ENCODE measurements around the gene RASL10B. TPM values are rescaled to one million over a fixed set of nuclear protein-coding genes. Genes with fewer than 3 reads are reported as not detected.

Gene RASL10B
- total RNA-seq, 1 experiment from 2014 or later: 17.4 TPM

DNA sequence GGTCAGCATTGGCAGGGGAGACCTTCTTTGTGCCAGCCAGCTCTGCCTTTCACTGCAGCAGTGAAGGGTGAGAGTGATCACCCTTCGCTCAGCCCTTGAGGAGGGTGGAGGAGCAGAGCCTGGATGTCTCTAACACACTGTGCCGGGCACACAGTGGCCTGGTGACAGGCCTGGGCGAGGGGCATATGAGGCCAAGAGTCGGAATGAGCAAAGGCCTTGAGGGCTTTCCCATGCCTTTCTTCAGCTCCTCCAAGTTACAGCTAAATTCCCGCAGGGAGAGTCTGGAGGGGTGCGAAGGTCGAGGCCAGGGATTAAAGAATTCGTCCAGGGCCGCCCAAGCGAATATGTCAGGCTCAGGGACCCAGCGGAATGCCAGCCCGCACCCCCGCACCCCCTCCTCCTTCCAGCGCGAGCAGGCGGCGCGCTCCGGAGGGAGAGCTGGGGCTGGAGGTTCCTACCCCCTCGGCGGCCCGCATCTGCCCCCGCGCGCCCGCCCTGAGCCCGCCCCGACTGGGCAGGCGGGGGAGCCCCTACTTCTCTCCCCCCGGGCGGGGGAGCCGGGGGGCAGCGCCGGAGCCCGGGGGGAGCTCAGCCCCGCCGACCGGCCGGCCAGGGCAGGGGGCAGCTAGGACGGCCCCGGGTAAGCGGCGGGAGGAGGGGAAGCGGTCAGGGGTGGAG, at the start of gene RASL10B (continued):
- TF ChIP-seq, protein P1, sequence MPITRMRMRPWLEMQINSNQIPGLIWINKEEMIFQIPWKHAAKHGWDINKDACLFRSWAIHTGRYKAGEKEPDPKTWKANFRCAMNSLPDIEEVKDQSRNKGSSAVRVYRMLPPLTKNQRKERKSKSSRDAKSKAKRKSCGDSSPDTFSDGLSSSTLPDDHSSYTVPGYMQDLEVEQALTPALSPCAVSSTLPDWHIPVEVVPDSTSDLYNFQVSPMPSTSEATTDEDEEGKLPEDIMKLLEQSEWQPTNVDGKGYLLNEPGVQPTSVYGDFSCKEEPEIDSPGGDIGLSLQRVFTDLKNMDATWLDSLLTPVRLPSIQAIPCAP (CRISPR knock-in tag; IDR thresholded peaks at IDR 0.05): no peak
- TF ChIP-seq, protein P2, sequence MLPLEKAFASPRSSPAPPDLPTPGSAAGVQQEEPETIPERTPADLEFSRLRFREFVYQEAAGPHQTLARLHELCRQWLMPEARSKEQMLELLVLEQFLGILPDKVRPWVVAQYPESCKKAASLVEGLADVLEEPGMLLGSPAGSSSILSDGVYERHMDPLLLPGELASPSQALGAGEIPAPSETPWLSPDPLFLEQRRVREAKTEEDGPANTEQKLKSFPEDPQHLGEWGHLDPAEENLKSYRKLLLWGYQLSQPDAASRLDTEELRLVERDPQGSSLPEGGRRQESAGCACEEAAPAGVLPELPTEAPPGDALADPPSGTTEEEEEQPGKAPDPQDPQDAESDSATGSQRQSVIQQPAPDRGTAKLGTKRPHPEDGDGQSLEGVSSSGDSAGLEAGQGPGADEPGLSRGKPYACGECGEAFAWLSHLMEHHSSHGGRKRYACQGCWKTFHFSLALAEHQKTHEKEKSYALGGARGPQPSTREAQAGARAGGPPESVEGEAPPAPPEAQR (CRISPR knock-in tag; IDR thresholded peaks at IDR 0.05): no peak
- TF ChIP-seq HMGA2 (CRISPR knock-in tag; IDR thresholded peaks at IDR 0.05): no peak
- no peak for TF ChIP-seq SMAD3 (CRISPR knock-in tag; IDR thresholded peaks at IDR 0.05; ENCODE audit: borderline replicate concordance)
- no peak for TF ChIP-seq ZNF317 (CRISPR knock-in tag; IDR thresholded peaks at IDR 0.05; ENCODE audit: borderline replicate concordance, low read depth)

DNA sequence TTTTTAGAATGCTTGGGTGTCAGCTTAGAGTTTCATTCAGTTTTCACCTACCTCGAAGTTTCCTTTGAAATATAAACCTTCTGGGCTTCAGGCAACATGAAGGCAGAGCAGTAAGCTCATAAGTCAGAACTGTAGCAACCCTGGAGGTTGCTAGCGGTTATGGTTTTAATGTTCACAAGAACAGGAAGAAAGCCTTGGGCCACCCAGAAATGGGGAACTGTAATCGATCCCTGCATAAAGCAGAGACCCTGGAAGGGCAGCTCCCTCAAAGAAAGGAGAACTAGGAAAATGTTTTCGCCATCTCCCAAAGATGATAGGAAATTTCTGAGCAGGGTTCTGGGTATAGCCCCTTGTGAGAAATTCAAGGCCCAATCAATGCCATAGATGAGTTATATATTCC, 47.8 kb upstream of the RASL10B start:
- ChIA-PET CTCF (interaction anchor here (0.6 to 1.6 kb wide), 5 partner anchors 44 to 94 kb away, joined by 3 to 7 read pairs (median 4); no protein-coding TSS in a partner anchor), POLR2A (no interaction called here)
- Mint-ChIP-seq H3K9me3 (no peaks in the 10 kb centered on the region), H3K27me3 (ENCODE audit: low read depth) (no peaks in the 10 kb centered on the region), H3K36me3 (peaks cover 39% of the 10 kb centered on the region), H3K27ac (0 out of 2 replicates have a peak overlapping the region, but pooled peaks have one; percentile 28), H3K4me1 (peaks cover 32% of the 10 kb centered on the region), H3K4me3 (no peak overlapping the region)
- DNase-seq (ENCODE audit: low spot score) (no peak), ATAC-seq (no peak)
- no peak for TF ChIP-seq NFE2L1 (CRISPR knock-in tag; IDR thresholded peaks at IDR 0.05)
- TF ChIP-seq, protein P3, sequence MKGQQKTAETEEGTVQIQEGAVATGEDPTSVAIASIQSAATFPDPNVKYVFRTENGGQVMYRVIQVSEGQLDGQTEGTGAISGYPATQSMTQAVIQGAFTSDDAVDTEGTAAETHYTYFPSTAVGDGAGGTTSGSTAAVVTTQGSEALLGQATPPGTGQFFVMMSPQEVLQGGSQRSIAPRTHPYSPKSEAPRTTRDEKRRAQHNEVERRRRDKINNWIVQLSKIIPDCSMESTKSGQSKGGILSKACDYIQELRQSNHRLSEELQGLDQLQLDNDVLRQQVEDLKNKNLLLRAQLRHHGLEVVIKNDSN (CRISPR knock-in tag; IDR thresholded peaks at IDR 0.05): no peak
- no peak for TF ChIP-seq ZNF416 (CRISPR knock-in tag; IDR thresholded peaks at IDR 0.05)
- TF ChIP-seq, protein P4, sequence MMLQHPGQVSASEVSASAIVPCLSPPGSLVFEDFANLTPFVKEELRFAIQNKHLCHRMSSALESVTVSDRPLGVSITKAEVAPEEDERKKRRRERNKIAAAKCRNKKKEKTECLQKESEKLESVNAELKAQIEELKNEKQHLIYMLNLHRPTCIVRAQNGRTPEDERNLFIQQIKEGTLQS (CRISPR knock-in tag; conservative IDR thresholded peaks at IDR 0.05): no peak
- no peak for TF ChIP-seq ZNF396 (CRISPR knock-in tag; IDR thresholded peaks at IDR 0.05; ENCODE audit: borderline replicate concordance)
- TF ChIP-seq OVOL2 (CRISPR knock-in tag; IDR thresholded peaks at IDR 0.05; ENCODE audit: borderline replicate concordance): no peak
- no peak for TF ChIP-seq CREM (CRISPR knock-in tag; IDR thresholded peaks at IDR 0.05)

DNA sequence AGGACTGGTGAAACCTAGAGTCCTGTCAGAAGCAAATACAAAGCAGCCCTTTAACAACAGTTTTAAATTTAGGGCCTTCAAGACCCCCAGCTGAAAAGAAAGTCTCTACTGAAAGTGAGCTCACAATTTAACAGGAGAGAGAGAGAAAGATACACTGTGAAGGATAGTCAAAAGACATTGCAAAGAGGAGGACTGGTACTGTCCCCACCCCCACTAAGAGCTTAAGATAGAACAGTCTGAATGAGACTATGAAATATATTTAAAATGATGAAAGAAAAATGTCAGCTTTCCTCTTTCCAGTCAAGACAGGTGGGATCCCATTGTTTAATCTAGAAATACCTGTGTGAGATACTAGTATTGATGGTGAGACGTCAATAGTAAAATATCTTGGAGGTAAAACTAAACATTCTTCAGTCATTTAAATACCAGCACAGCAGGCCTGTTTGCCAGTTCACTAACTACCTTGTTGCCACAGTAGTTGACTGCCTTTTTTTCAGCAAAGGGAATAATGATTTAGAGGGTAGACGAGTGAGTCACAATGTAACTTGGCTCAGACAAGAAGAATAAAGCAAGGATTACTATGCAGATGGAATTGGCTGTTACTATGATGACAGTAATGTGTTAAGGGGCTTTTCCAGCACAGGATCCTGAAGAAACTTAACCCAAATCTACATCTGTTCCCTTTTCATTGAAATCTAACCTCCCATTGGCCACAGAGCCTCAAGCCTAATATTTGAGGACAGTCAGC, 47.2 kb upstream of the RASL10B start:
- H3K27me3 Mint-ChIP-seq (ENCODE audit: low read depth): no peaks in the 10 kb centered on the region
- peaks cover 39% of the 10 kb centered on the region for H3K36me3 Mint-ChIP-seq
- ATAC-seq (peak; percentile 94), DNase-seq (ENCODE audit: low spot score) (no peak)
- no peak overlapping the region for H3K4me3 Mint-ChIP-seq
- peak overlapping the region; percentile 46 for H3K27ac Mint-ChIP-seq
- peaks cover 26% of the 10 kb centered on the region for H3K4me1 Mint-ChIP-seq
- ChIA-PET POLR2A (no interaction called here), CTCF (interaction anchor here (0.6 to 1.6 kb wide), 5 partner anchors 44 to 95 kb away, joined by 3 to 7 read pairs (median 4); no protein-coding TSS in a partner anchor)
- TF ChIP-seq, protein P5, sequence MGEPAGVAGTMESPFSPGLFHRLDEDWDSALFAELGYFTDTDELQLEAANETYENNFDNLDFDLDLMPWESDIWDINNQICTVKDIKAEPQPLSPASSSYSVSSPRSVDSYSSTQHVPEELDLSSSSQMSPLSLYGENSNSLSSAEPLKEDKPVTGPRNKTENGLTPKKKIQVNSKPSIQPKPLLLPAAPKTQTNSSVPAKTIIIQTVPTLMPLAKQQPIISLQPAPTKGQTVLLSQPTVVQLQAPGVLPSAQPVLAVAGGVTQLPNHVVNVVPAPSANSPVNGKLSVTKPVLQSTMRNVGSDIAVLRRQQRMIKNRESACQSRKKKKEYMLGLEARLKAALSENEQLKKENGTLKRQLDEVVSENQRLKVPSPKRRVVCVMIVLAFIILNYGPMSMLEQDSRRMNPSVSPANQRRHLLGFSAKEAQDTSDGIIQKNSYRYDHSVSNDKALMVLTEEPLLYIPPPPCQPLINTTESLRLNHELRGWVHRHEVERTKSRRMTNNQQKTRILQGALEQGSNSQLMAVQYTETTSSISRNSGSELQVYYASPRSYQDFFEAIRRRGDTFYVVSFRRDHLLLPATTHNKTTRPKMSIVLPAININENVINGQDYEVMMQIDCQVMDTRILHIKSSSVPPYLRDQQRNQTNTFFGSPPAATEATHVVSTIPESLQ (CRISPR knock-in tag; IDR thresholded peaks at IDR 0.05): no peak
- TF ChIP-seq, protein P2 (CRISPR knock-in tag; IDR thresholded peaks at IDR 0.05): no peak
- TF ChIP-seq, protein P6, sequence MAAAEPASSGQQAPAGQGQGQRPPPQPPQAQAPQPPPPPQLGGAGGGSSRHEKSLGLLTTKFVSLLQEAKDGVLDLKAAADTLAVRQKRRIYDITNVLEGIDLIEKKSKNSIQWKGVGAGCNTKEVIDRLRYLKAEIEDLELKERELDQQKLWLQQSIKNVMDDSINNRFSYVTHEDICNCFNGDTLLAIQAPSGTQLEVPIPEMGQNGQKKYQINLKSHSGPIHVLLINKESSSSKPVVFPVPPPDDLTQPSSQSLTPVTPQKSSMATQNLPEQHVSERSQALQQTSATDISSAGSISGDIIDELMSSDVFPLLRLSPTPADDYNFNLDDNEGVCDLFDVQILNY (CRISPR knock-in tag; IDR thresholded peaks at IDR 0.05): no peak
- no peak for TF ChIP-seq ELF4 (CRISPR knock-in tag; IDR thresholded peaks at IDR 0.05; ENCODE audit: low read depth)
- TF ChIP-seq, protein P7, sequence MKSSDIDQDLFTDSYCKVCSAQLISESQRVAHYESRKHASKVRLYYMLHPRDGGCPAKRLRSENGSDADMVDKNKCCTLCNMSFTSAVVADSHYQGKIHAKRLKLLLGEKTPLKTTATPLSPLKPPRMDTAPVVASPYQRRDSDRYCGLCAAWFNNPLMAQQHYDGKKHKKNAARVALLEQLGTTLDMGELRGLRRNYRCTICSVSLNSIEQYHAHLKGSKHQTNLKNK (CRISPR knock-in tag; IDR thresholded peaks at IDR 0.05): no peak
- TF ChIP-seq, protein P8, sequence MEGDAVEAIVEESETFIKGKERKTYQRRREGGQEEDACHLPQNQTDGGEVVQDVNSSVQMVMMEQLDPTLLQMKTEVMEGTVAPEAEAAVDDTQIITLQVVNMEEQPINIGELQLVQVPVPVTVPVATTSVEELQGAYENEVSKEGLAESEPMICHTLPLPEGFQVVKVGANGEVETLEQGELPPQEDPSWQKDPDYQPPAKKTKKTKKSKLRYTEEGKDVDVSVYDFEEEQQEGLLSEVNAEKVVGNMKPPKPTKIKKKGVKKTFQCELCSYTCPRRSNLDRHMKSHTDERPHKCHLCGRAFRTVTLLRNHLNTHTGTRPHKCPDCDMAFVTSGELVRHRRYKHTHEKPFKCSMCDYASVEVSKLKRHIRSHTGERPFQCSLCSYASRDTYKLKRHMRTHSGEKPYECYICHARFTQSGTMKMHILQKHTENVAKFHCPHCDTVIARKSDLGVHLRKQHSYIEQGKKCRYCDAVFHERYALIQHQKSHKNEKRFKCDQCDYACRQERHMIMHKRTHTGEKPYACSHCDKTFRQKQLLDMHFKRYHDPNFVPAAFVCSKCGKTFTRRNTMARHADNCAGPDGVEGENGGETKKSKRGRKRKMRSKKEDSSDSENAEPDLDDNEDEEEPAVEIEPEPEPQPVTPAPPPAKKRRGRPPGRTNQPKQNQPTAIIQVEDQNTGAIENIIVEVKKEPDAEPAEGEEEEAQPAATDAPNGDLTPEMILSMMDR (IDR thresholded peaks at IDR 0.05): no peak
- no peak for TF ChIP-seq ZNF121 (CRISPR knock-in tag; IDR thresholded peaks at IDR 0.05)
- TF ChIP-seq OVOL2 (CRISPR knock-in tag; IDR thresholded peaks at IDR 0.05; ENCODE audit: borderline replicate concordance): no peak
- TF ChIP-seq NFATC4 (CRISPR knock-in tag; IDR thresholded peaks at IDR 0.05): no peak
- TF ChIP-seq SP1 (CRISPR knock-in tag; conservative IDR thresholded peaks at IDR 0.05): no peak
- no peak for TF ChIP-seq RELA (CRISPR knock-in tag; IDR thresholded peaks at IDR 0.05; ENCODE audit: borderline replicate concordance)
- no peaks in the 10 kb centered on the region for H3K9me3 Mint-ChIP-seq
